ENCODE results near the gene MYO3A.
A peak's percentile ranks its signal among the peaks of the same experiment; 100 is the strongest.

The MYO3A gene

DNA sequence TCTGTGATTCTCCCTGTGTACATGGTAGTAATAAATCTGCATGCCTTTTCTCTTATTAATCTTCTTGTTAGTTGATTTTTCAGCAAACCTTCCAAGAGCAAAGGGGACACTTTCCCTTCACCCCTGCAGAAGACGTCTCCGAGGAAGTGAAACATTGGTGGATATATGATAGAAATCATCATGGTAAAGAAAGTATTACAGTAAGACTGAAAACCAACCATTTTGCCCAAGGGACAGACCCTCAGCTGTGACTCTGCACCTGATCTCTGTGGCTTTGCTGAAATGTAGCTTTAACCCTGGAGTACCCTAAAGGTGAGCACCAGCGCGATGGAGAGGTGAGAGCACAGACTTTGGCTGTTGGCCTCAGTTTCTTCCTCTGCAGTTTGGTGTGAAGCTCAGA lies 32.8 kb upstream of the MYO3A start:
- no peak overlapping the region for H3K4me3 ChIP-seq (ENCODE audit: low read depth, low read length)
- DNase-seq (ENCODE audit: low read depth): no peak
- TF ChIP-seq, protein P1, sequence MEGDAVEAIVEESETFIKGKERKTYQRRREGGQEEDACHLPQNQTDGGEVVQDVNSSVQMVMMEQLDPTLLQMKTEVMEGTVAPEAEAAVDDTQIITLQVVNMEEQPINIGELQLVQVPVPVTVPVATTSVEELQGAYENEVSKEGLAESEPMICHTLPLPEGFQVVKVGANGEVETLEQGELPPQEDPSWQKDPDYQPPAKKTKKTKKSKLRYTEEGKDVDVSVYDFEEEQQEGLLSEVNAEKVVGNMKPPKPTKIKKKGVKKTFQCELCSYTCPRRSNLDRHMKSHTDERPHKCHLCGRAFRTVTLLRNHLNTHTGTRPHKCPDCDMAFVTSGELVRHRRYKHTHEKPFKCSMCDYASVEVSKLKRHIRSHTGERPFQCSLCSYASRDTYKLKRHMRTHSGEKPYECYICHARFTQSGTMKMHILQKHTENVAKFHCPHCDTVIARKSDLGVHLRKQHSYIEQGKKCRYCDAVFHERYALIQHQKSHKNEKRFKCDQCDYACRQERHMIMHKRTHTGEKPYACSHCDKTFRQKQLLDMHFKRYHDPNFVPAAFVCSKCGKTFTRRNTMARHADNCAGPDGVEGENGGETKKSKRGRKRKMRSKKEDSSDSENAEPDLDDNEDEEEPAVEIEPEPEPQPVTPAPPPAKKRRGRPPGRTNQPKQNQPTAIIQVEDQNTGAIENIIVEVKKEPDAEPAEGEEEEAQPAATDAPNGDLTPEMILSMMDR (IDR thresholded peaks at IDR 0.05; ENCODE audit: control insufficient read depth, extremely low read depth, insufficient read depth): no peak

DNA sequence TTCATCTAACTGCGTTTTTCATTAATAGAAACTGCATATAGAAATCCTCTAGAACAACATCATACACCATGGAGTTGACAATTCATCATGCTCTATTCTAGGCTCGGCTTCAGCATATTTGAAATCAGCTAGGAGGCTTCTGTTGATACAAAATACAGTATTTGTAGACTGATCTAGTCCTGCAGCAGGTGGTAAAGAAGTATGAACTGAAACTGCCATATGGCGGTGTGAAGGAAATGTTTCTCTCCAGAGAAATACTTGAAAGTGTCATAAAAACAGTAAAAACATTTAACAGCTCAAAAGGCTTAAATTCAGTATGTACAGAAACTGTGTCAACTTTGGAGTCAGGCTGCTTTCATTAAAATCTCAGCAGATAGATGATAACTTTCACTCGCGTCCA lies 32.0 kb upstream of the MYO3A start:
- TF ChIP-seq, protein P1 (IDR thresholded peaks at IDR 0.05; ENCODE audit: control insufficient read depth, extremely low read depth, insufficient read depth): no peak
- no peak for DNase-seq (ENCODE audit: low read depth)
- H3K4me3 ChIP-seq (ENCODE audit: low read depth, low read length): no peak overlapping the region

DNA sequence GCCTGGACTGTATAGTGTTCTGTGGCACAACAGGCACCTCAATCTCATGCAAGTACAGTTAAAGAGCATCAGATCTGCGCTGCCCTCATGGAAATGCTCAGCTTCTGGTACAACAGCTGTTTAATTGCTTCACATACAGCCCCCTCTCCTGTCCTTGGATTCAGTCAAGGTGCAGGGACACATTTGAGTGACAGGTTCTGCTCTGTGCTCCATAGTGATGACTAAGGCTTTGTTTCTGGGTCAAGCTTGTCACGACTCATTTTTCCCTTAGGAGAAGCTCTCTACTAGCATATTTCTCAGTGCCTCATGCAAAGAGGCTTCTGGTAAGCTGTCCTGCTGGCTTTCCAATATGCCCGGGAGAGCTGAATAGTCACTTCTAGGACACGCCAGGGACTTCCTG lies 26.8 kb upstream of the MYO3A start:
- TF ChIP-seq, protein P1 (IDR thresholded peaks at IDR 0.05; ENCODE audit: control insufficient read depth, extremely low read depth, insufficient read depth): no peak
- no peak for DNase-seq (ENCODE audit: low read depth)
- no peak overlapping the region for H3K4me3 ChIP-seq (ENCODE audit: low read depth, low read length)

GRCh38 chr10:25912866-25913265 lies 21.2 kb upstream of the MYO3A start:
- no peak for DNase-seq (ENCODE audit: low read depth)
- H3K4me3 ChIP-seq (ENCODE audit: low read depth, low read length): no peak overlapping the region
- TF ChIP-seq, protein P1 (IDR thresholded peaks at IDR 0.05; ENCODE audit: control insufficient read depth, extremely low read depth, insufficient read depth): no peak

GRCh38 chr10:25914776-25915175 lies 19.3 kb upstream of the MYO3A start:
- DNase-seq (ENCODE audit: low read depth): peak; percentile 7
- no peak overlapping the region for H3K4me3 ChIP-seq (ENCODE audit: low read depth, low read length)
- TF ChIP-seq, protein P1 (IDR thresholded peaks at IDR 0.05; ENCODE audit: control insufficient read depth, extremely low read depth, insufficient read depth): no peak

DNA sequence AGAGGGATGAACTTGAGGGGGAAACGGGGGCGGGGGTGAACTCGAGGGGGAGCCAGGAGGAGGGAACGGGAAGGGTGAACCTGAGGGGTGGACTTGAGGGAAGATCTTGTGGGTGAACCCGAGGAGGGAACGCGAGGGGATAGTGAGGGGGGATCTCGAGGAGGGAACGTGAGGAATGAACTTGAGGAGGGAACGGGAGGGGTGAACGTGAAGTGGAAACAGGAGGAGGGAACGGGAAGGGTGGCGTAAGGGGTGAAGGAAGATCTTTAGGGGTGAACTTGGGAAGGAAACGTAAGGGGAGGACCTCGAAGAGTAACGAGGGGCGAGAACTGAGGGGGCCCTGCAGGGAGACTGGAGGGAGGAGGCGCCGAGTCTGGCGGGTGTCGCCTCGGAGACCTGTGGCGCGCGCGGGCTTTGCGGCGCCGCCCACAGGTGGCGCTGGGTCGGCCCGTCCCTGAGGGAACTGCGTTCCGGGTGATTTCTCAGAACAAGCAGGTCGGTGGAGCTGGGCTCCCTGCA lies 651 bp downstream of the MYO3A start:
- no peak for DNase-seq (ENCODE audit: low read depth)
- TF ChIP-seq, protein P1 (IDR thresholded peaks at IDR 0.05; ENCODE audit: control insufficient read depth, extremely low read depth, insufficient read depth): peak; percentile 55
- H3K4me3 ChIP-seq (ENCODE audit: low read depth, low read length): no peak overlapping the region

DNA sequence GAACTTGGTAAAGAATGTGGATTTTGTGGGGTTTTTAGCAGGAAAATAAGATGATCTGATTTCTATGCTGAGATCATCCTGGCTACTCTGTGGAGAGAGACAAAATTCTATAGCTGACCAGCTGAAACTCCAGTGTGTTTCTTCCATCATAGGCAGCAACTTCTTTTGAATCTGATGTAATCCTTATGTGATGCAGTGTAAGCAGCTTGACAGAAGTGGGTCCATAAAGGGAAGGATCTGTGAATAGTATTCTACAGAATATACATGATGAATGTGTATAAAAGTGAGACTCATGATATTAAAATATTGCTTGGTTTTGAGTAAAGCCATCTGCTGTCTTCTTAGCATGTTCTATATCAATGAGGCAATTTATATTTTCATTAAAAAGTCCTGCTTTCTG lies 4.4 kb downstream of the MYO3A start:
- no peak overlapping the region for H3K4me3 ChIP-seq (ENCODE audit: low read depth, low read length)
- DNase-seq (ENCODE audit: low read depth): no peak

More for the DNA sequence above, 4.4 kb downstream of the MYO3A start:
- TF ChIP-seq, protein P1 (IDR thresholded peaks at IDR 0.05; ENCODE audit: control insufficient read depth, extremely low read depth, insufficient read depth): no peak

Data from LNCaP clone FGC (cell line).